Measurements from ENCODE around the gene DNAJC1.

DNAJC1 gene

DNA sequence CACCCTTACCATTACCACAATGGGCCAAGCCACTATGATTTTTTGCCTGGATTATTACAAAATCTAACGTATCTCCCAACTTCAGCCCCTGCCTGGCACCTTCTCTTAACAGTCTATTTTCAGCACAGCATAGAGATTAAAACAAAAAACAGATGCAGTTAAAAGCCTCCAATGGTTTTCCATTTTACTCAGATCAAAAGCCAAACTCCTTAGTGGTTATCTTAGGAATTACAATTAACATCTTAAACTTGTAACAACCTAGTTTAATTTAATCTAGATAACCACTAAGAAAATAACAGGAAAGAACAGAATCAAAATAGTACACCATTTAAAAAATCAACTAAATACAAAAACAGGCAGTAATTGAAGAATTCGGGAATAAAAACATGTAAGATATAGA, 43.5 kb downstream of the DNAJC1 start:
- TF ChIP-seq, protein P1, sequence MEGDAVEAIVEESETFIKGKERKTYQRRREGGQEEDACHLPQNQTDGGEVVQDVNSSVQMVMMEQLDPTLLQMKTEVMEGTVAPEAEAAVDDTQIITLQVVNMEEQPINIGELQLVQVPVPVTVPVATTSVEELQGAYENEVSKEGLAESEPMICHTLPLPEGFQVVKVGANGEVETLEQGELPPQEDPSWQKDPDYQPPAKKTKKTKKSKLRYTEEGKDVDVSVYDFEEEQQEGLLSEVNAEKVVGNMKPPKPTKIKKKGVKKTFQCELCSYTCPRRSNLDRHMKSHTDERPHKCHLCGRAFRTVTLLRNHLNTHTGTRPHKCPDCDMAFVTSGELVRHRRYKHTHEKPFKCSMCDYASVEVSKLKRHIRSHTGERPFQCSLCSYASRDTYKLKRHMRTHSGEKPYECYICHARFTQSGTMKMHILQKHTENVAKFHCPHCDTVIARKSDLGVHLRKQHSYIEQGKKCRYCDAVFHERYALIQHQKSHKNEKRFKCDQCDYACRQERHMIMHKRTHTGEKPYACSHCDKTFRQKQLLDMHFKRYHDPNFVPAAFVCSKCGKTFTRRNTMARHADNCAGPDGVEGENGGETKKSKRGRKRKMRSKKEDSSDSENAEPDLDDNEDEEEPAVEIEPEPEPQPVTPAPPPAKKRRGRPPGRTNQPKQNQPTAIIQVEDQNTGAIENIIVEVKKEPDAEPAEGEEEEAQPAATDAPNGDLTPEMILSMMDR (IDR thresholded peaks at IDR 0.05; ENCODE audit: borderline replicate concordance, insufficient read depth, low read depth, low read length) = no peak

GRCh38 chr10:21954690-21955089, 48.8 kb downstream of the DNAJC1 start:
- TF ChIP-seq, protein P1 (IDR thresholded peaks at IDR 0.05; ENCODE audit: borderline replicate concordance, insufficient read depth, low read depth, low read length) = no peak
- H3K4me3 ChIP-seq (ENCODE audit: low read depth, low read length) = no peak overlapping the region

More for the DNA sequence above, 43.5 kb downstream of the DNAJC1 start:
- no peak overlapping the region for H3K4me3 ChIP-seq (ENCODE audit: low read depth, low read length)

DNA sequence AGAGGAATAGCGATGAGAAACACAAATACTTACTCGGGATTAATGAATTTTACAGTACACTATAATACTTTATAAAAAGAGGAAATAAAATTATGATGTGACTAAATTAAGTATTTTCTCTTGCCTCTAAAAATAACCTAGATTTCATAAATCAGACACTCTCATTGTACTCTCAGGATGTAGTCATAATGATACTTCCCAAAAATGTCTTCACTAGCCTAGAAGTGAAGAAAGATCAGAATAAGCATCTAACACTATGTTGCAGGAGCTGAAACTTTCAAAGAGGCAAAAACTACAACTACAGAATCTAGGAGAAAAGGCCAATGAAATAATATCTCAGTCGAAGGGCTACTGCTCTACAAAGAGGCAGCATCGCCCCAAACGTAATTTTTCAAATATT, 49.4 kb downstream of the DNAJC1 start:
- no peak overlapping the region for H3K4me3 ChIP-seq (ENCODE audit: low read depth, low read length)
- TF ChIP-seq, protein P1 (IDR thresholded peaks at IDR 0.05; ENCODE audit: borderline replicate concordance, insufficient read depth, low read depth, low read length) = no peak

- TF ChIP-seq, protein P1 (IDR thresholded peaks at IDR 0.05; ENCODE audit: borderline replicate concordance, insufficient read depth, low read depth, low read length) = peak; percentile 18; the same call in 1 of the 2 replicates
- H3K4me3 ChIP-seq (ENCODE audit: low read depth, low read length) = no peak overlapping the region
Measured at GRCh38 chr10:21953585-21954057, 49.9 kb downstream of the DNAJC1 start.

GRCh38 chr10:21950566-21950965, 53.0 kb downstream of the DNAJC1 start:
- TF ChIP-seq, protein P1 (IDR thresholded peaks at IDR 0.05; ENCODE audit: borderline replicate concordance, insufficient read depth, low read depth, low read length) = no peak
- H3K4me3 ChIP-seq (ENCODE audit: low read depth, low read length) = no peak overlapping the region

DNA sequence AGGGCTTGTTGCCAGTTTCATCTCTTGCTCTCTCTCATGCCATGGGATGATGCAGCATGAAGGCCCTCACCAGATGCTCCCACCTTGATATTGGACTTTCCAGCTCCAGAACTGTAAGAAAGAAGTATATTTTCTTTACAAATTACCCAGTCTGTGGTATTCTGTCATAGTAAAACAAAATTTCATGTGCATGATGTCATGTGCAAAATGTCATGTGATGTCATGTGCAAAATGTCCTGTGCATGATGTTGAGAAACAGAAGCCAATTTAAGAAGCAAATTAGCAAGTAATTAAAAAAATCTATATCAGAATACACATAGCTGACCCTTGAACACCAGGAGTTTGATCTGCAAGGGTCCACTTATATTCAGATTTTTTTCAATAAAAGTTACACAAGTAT, 56.6 kb downstream of the DNAJC1 start:
- H3K4me3 ChIP-seq (ENCODE audit: low read depth, low read length) = no peak overlapping the region
- TF ChIP-seq, protein P1 (IDR thresholded peaks at IDR 0.05; ENCODE audit: borderline replicate concordance, insufficient read depth, low read depth, low read length) = no peak

DNA sequence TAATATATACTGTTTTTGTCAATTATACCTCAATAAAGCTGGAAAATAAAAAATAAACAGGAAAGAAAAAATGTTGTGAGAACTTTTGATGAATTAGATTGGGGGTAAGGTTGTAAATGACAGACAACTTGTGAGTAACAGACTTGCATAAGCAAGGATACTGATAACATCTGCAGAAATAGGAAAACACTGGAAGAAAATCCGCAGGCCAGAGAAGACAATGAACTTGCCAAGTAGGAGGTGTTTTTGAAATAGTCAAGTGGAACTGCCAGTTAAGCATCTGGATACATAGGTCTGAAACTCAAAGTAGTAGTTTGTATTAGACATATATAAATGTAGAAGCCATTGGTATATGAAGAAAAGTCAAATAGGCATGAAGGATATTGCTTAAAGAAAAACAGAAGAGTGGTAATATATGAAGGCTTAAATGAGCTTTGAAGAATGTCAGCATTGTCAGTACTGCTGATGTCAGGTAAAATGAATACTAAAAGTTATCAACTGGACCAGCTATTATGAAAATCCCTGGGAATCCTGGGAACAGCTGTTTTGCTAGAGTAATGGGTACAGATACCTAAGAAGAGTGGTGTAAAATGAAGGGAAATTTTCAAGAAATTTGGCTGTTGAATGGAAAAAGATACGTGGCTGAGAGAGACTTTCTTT, 58.7 kb downstream of the DNAJC1 start:
- no peak overlapping the region for H3K4me3 ChIP-seq (ENCODE audit: low read depth, low read length)
- TF ChIP-seq, protein P1 (IDR thresholded peaks at IDR 0.05; ENCODE audit: borderline replicate concordance, insufficient read depth, low read depth, low read length) = no peak

All from GM12875 (cell line).